Liver (tissue), 3 donors: ENCODE results near the gene LGR6.

ENCODE experiments used
- CTCF ChIP-seq: fragments of 150-350 bp; IDR thresholded peaks from 2 replicates; pipeline ENCODE4 v1.5.1; 2017; ENCODE audit warnings: improper control_type of control experiment, low read depth, low read length; ENCODE audit not compliant: missing input control
- EGR1 ChIP-seq, 2 donors: IDR thresholded peaks; 2 replicates each; pipeline ENCODE4 v1.6.1; 2016 to 2018; ENCODE audit warnings: antibody characterized with exemption in 2 of 2, low read depth in 2 of 2
- HNF4A ChIP-seq, 2 donors: conservative IDR thresholded peaks; 2 replicates each; pipeline ENCODE4 v1.6.1; 2016; ENCODE audit warnings: antibody characterized with exemption in 2 of 2, mild to moderate bottlenecking in 2 of 2
- JUND ChIP-seq, 2 donors: IDR thresholded peaks; 2 replicates each; pipeline ENCODE4 v1.6.1; 2016; ENCODE audit warnings: antibody characterized with exemption in 2 of 2
- MAX ChIP-seq: IDR thresholded peaks from 2 replicates; pipeline ENCODE4 v1.6.1; 2016; ENCODE audit warnings: antibody characterized with exemption
- REST ChIP-seq: IDR thresholded peaks from 2 replicates; pipeline ENCODE4 v1.6.1; 2016; ENCODE audit warnings: antibody characterized with exemption, mild to moderate bottlenecking
- YY1 ChIP-seq: IDR thresholded peaks from 2 replicates; pipeline ENCODE4 v1.6.1; 2016; ENCODE audit warnings: antibody characterized with exemption, mild to moderate bottlenecking
- ZBTB33 ChIP-seq: IDR thresholded peaks from 2 replicates; pipeline ENCODE4 v1.6.1; 2016; ENCODE audit warnings: antibody characterized with exemption
- donor health status: healthy.
- donor health status: healthy.

GRCh38 chr1:202154148-202154765 lies 39.3 kb upstream of the LGR6 start:
- TF ChIP-seq JUND (IDR thresholded peaks at IDR 0.05) = no peak
- no peak for TF ChIP-seq CTCF
- no peak for TF ChIP-seq YY1
- no peak for TF ChIP-seq MAX
- TF ChIP-seq EGR1 (IDR thresholded peaks at IDR 0.05; ENCODE audit: low read depth in 2 of 2) = no peak
- TF ChIP-seq ZBTB33 = no peak
- no peak for TF ChIP-seq HNF4A (conservative IDR thresholded peaks at IDR 0.05)
- TF ChIP-seq REST = no peak
